Endothelial cell (in vitro differentiated cells): Measurements from ENCODE around the gene GOLGA6L7. TPM values are rescaled to one million over a fixed set of nuclear protein-coding genes. Genes with fewer than 3 reads are reported as not detected.
"Not testable (repeated sequence)": the region's sequence is repeated elsewhere in the genome, so short reads cannot be mapped to it uniquely, and the experiment has no call there.

Experiments
- DNase-seq: peaks from one replicate; pipeline ENCODE4 v3.0.0; 2021; ENCODE audit warnings: low spot score
- H3K27ac Mint-ChIP-seq: one replicate; pipeline ENCODE4 v1.8.0; 2021; ENCODE audit warnings: mixed read lengths, inconsistent platforms; ENCODE audit not compliant: unreplicated experiment
- H3K27me3 Mint-ChIP-seq: one replicate; pipeline ENCODE4 v1.8.0; 2021; ENCODE audit warnings: mild to moderate bottlenecking, moderate library complexity, mixed read lengths, inconsistent platforms; ENCODE audit not compliant: unreplicated experiment
- H3K36me3 Mint-ChIP-seq: one replicate; pipeline ENCODE4 v1.8.0; 2021; ENCODE audit warnings: mild to moderate bottlenecking, low read depth, mixed read lengths, inconsistent platforms; ENCODE audit not compliant: unreplicated experiment
- H3K4me1 Mint-ChIP-seq: one replicate; pipeline ENCODE4 v1.8.0; 2021; ENCODE audit warnings: mild to moderate bottlenecking, mixed read lengths, inconsistent platforms; ENCODE audit not compliant: unreplicated experiment
- H3K4me3 Mint-ChIP-seq: one replicate; pipeline ENCODE4 v1.8.0; 2021; ENCODE audit warnings: mild to moderate bottlenecking, mixed read lengths, inconsistent platforms; ENCODE audit not compliant: unreplicated experiment
- H3K9me3 Mint-ChIP-seq: one replicate; pipeline ENCODE4 v1.8.0; 2021; ENCODE audit warnings: mixed read lengths, inconsistent platforms; ENCODE audit not compliant: unreplicated experiment
- CTCF ChIP-seq: fragments of 200-600 bp; sonication (generic); IDR thresholded peaks from one replicate; pipeline ENCODE4 v1.5.0; 2021; ENCODE audit warnings: antibody characterized with exemption; ENCODE audit not compliant: unreplicated experiment
- long read RNA-seq: library from polyadenylated mRNA; unstranded; transcript quantifications from one replicate; pipeline ENCODE4 v2.0.0, GENCODE V29; 2020; ENCODE audit not compliant: unreplicated experiment
- total RNA-seq: library from RNA; stranded (reverse); fragmentation: NEBNext Ultra II Directional; extraction: Animal tissue kit (Norgen Biotek cat#: 25700); gene quantifications from one replicate; pipeline ENCODE4 v1.2.1, GENCODE V29; 2021; ENCODE audit not compliant: unreplicated experiment

The GOLGA6L7 gene
- total RNA-seq = not detected
- long read RNA-seq = 0 reads

DNA sequence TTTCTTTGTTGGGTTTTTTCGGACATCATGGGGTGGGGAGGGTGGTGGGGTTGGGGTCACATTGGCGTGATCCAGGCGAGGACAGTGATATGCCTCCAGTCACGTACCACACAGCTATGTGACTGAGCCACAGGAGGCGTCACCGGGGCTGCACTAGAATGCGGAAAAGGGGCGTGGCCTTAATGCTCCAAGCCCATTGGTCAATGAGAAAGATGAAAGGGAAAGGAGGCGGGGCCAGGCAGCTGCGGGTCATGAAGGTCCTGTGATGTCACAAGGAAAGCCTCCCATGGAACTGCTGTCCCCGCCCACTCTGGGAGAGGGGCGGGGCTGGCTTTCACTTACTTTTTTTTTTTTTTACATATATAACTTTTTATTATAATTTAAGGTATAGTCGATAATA lies at the start of gene GOLGA6L7:
Gene GOLGA6L7 (minus strand): TSS at position 124 of the 400 bp plus-strand sequence. CDS start 95 bp downstream, at position 29.
- not testable (repeated sequence) for H3K4me1 Mint-ChIP-seq, H3K27ac Mint-ChIP-seq, H3K9me3 Mint-ChIP-seq, DNase-seq, H3K27me3 Mint-ChIP-seq
- peaks cover 16% of the 10 kb centered on the region for H3K36me3 Mint-ChIP-seq
- peak within 1 kb of the TSS; percentile 78 for H3K4me3 Mint-ChIP-seq

DNA sequence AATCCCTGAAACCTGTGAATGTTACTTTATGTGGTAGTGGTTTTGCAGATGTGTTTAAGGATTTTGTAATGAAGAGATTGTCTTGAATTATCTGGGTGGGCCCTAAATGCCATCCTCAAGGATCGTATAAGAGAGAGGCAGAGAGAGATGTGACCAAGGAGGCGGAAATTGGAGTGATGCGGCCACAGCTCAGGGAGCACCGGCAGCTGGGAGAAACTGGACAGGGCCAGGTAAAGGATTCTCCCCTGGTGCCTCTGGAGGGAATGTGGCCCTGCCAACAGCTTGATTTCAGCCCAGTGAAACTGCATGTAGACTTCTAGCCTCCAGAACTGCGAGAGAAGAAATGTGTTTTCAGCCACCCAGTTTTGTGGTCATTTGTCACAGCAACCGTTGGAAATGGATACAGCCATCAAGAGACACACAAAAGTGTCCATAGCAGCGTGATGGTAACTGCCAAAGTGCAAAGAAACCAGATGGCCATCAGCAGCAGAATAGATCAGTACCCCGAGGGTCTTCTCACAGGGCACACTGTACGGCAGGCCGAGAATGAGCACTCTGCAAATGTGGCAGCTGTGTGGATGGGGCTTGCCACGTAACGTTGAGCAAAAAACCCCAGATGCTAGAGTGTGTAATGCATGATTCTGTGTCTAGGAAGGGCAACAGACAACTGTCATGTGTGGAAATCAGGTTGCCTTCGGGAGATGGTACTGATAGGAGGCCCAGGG lies 49.6 kb upstream of the GOLGA6L7 start:
- no peak overlapping the region for H3K27ac Mint-ChIP-seq
- peak overlapping the region; percentile 16 for H3K4me3 Mint-ChIP-seq
- no peak for DNase-seq
- H3K27me3 Mint-ChIP-seq = peaks cover 8% of the 10 kb centered on the region
- no peaks in the 10 kb centered on the region for H3K36me3 Mint-ChIP-seq
- TF ChIP-seq CTCF = no peak
- H3K9me3 Mint-ChIP-seq = no peaks in the 10 kb centered on the region
- H3K4me1 Mint-ChIP-seq = peaks cover 21% of the 10 kb centered on the region

DNA sequence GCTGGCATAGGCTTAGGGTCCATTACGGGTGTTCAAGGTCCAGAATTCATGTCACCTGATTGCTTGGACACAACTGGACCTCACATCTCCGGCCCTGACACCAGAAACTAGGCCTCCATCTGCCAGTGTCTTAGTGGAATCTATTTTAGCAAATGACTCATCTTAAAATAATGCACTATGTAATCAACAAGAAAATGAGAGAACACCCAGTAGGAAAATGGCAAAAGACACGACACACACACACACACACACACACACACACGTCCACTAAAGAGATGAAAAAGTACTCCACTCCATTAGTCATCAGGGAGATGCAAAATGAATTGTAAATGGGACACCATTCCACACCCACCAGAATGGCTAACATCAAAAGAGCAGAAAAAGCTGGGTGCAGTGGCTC lies 48.5 kb upstream of the GOLGA6L7 start:
- Mint-ChIP-seq H3K4me1 (peaks cover 25% of the 10 kb centered on the region), H3K4me3 (no peak overlapping the region), H3K27ac (no peak overlapping the region), H3K36me3 (no peaks in the 10 kb centered on the region), H3K27me3 (peaks cover 8% of the 10 kb centered on the region), H3K9me3 (no peaks in the 10 kb centered on the region)
- TF ChIP-seq CTCF = no peak
- DNase-seq = no peak

GRCh38 chr15:28895566-28895965 lies 47.1 kb upstream of the GOLGA6L7 start:
- Mint-ChIP-seq H3K27me3 (peaks cover 6% of the 10 kb centered on the region), H3K4me1 (peaks cover 21% of the 10 kb centered on the region), H3K36me3 (no peaks in the 10 kb centered on the region), H3K9me3 (no peaks in the 10 kb centered on the region), H3K4me3 (no peak overlapping the region), H3K27ac (no peak overlapping the region)
- no peak for DNase-seq
- no peak for TF ChIP-seq CTCF

DNA sequence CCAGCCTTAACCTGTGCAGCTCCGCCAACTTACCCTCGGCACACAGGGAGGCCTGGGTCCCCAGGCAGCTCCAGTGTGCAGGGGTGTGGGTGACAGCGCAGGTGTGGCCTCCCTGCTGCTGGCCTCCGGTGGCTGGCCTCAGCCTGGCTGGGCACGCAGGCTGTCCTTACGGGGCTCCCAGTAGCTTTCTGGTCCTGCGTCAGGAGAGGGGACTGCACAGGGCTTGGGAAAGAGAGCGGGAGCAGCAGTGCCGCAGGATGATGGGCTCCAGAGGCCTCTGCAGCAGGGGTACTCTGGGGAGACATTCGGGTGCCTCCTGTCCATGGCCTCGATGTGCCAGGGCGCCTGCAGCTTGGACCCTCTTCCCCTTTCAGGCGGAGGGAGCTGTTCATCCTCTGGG lies 46.7 kb upstream of the GOLGA6L7 start:
- no peak for TF ChIP-seq CTCF
- no peak overlapping the region for H3K27ac Mint-ChIP-seq

More for the DNA sequence above, 46.7 kb upstream of the GOLGA6L7 start:
- no peak for DNase-seq
- H3K9me3 Mint-ChIP-seq = no peaks in the 10 kb centered on the region
- peaks cover 6% of the 10 kb centered on the region for H3K27me3 Mint-ChIP-seq
- H3K36me3 Mint-ChIP-seq = no peaks in the 10 kb centered on the region
- peaks cover 17% of the 10 kb centered on the region for H3K4me1 Mint-ChIP-seq
- no peak overlapping the region for H3K4me3 Mint-ChIP-seq
